Measurements from ENCODE around the gene CFAP157. TPM values are rescaled to one million over a fixed set of nuclear protein-coding genes. Genes with fewer than 3 reads are reported as not detected.

CFAP157 gene
- total RNA-seq, 1 donor from 2014 or later = 1.3 TPM

DNA sequence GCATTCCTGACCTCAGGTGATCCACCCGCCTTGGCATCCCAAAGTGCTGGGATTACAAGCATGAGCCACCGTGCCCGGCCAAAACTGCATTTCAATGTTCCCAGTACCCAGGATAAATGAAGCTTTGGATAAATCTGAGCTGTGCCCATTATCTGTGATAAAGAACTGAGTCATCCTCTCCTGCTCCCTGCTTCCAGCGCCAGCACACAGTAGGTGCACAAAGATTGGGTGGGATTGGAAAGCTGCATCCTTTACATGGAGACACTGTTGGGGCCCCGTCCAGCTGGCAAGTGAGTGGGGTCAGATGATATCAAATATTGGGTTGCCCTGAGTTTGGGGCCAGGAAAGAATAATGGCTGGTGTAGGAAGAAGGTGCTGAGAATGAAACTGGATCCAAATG, 54.3 kb downstream of the CFAP157 start:
- Mint-ChIP-seq H3K36me3 (ENCODE audit: insufficient read depth) (no peaks in the 10 kb centered on the region), H3K4me3 (ENCODE audit: low read depth) (no peak overlapping the region), H3K27ac (no peak overlapping the region), H3K4me1 (ENCODE audit: low read depth) (no peaks in the 10 kb centered on the region), H3K27me3 (peaks cover 42% of the 10 kb centered on the region), H3K9me3 (ENCODE audit: low read depth) (no peaks in the 10 kb centered on the region)
- no peak for DNase-seq (ENCODE audit: low spot score, unreplicated experiment)
- TF ChIP-seq, protein P1, sequence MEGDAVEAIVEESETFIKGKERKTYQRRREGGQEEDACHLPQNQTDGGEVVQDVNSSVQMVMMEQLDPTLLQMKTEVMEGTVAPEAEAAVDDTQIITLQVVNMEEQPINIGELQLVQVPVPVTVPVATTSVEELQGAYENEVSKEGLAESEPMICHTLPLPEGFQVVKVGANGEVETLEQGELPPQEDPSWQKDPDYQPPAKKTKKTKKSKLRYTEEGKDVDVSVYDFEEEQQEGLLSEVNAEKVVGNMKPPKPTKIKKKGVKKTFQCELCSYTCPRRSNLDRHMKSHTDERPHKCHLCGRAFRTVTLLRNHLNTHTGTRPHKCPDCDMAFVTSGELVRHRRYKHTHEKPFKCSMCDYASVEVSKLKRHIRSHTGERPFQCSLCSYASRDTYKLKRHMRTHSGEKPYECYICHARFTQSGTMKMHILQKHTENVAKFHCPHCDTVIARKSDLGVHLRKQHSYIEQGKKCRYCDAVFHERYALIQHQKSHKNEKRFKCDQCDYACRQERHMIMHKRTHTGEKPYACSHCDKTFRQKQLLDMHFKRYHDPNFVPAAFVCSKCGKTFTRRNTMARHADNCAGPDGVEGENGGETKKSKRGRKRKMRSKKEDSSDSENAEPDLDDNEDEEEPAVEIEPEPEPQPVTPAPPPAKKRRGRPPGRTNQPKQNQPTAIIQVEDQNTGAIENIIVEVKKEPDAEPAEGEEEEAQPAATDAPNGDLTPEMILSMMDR (IDR thresholded peaks at IDR 0.05; ENCODE audit: unreplicated experiment) = no peak

DNA sequence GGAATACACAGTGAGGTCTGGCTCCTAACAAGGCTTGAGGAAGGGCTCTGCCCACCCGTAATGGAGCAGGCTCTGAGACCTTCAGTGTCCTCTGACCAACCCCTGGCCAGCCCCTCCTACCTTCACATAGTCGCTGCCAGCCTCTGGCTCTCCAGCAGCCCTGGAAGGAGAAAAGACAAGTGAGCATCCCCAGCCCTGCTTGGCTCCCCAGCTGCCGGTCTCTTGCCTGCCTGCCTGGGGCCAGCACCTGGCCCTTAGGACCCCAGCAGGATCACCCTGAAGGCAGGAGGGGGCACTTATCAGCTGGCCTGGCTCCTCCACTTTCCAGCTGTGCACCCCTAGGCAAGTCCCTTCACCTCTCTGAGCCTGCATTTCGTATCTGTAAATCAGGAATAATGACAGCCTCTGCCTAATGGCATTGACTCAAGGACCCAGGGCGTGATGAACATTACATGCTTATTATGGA, 54.7 kb downstream of the CFAP157 start:
- no peaks in the 10 kb centered on the region for H3K9me3 Mint-ChIP-seq (ENCODE audit: low read depth)
- peaks cover 46% of the 10 kb centered on the region for H3K27me3 Mint-ChIP-seq
- H3K27ac Mint-ChIP-seq = no peak overlapping the region
- no peak for DNase-seq (ENCODE audit: low spot score, unreplicated experiment)
- TF ChIP-seq, protein P1 (IDR thresholded peaks at IDR 0.05; ENCODE audit: unreplicated experiment) = no peak
- H3K4me3 Mint-ChIP-seq (ENCODE audit: low read depth) = no peak overlapping the region
- no peaks in the 10 kb centered on the region for H3K36me3 Mint-ChIP-seq (ENCODE audit: insufficient read depth)
- H3K4me1 Mint-ChIP-seq (ENCODE audit: low read depth) = no peaks in the 10 kb centered on the region

DNA sequence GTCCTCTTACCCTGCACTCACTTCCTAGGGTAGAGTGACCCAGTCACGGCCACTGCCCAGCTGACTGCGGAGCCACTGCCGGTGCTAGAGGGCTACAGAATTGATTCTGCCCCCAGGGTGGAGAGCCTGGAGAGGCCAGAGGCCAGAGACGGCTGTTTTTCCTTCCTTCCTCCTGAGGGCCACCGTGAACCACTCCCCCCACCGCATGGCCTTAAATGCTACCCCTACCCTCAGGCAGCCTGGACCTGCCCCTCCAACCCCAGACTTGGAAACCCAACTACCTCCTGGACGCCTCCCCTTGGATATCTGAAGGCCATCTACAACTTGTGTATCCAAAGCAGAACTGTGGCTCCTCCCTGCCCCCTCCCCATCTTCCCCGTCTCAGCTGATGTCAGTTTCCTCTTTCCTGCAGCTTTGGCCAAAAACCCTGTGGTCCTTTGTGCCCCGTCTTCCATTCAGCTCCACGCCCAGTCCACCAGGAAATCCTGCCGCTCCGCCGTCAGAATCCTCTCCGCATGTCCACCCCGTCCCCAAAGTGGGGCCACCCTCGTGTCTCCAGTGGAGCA, 55.4 kb downstream of the CFAP157 start:
- no peak overlapping the region for H3K4me3 Mint-ChIP-seq (ENCODE audit: low read depth)

DNA sequence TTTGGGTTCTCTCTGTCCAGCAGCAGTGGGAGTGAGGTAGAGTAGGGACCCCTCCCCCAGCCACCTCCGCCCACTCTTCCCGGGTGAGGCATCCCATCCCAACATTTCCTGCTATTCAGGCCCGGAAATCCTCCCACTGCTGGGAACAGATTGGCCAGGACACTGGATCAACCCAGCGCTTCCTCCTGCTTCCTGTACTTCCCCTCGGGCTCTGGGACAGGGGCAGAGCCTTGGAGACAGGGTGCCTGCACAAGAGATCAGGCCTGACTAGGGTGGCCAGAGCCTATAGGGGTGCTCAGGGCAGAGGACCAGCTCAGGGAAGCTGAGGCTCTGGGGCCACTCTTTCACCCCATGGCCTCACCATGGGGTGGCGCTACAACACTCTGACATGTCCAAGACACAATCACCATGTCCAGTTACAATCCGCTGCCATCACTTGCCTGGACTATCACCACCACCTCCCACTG, 57.2 kb downstream of the CFAP157 start:
- TF ChIP-seq, protein P1 (IDR thresholded peaks at IDR 0.05; ENCODE audit: unreplicated experiment) = peak; percentile 26
- Mint-ChIP-seq H3K4me3 (ENCODE audit: low read depth) (no peak overlapping the region), H3K27ac (no peak overlapping the region), H3K4me1 (ENCODE audit: low read depth) (no peaks in the 10 kb centered on the region), H3K36me3 (ENCODE audit: insufficient read depth) (no peaks in the 10 kb centered on the region), H3K27me3 (peaks cover 53% of the 10 kb centered on the region), H3K9me3 (ENCODE audit: low read depth) (no peaks in the 10 kb centered on the region)
- no peak for DNase-seq (ENCODE audit: low spot score, unreplicated experiment)

More for the DNA sequence above, 55.4 kb downstream of the CFAP157 start:
- Mint-ChIP-seq H3K36me3 (ENCODE audit: insufficient read depth) (no peaks in the 10 kb centered on the region), H3K27me3 (peaks cover 52% of the 10 kb centered on the region), H3K9me3 (ENCODE audit: low read depth) (no peaks in the 10 kb centered on the region), H3K27ac (no peak overlapping the region), H3K4me1 (ENCODE audit: low read depth) (no peaks in the 10 kb centered on the region)
- no peak for DNase-seq (ENCODE audit: low spot score, unreplicated experiment)
- TF ChIP-seq, protein P1 (IDR thresholded peaks at IDR 0.05; ENCODE audit: unreplicated experiment) = no peak

DNA sequence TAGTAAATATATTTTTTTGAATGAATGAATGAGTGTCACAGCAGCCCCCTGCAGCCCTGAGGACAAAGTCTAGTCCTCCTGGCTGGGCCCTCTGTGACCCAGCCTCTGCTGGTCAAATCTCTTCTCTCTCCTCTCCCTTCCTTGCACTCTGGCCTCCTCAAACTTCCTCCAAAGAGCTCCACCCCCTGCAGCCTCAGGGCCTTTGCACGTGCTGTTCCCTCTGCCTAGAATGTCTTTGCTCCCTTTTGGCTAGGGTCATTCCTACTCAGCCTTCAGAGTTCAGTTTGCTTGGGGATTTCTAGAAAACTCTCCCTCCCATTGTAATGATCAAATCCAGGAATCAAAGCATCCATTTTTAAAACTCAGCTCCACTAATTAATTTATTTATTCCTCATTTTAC, 58.6 kb downstream of the CFAP157 start:
- Mint-ChIP-seq H3K4me1 (ENCODE audit: low read depth) (no peaks in the 10 kb centered on the region), H3K27ac (no peak overlapping the region), H3K9me3 (ENCODE audit: low read depth) (no peaks in the 10 kb centered on the region), H3K4me3 (ENCODE audit: low read depth) (no peak overlapping the region), H3K36me3 (ENCODE audit: insufficient read depth) (no peaks in the 10 kb centered on the region), H3K27me3 (peaks cover 60% of the 10 kb centered on the region)
- TF ChIP-seq, protein P1 (IDR thresholded peaks at IDR 0.05; ENCODE audit: unreplicated experiment) = no peak
- DNase-seq (ENCODE audit: low spot score, unreplicated experiment) = no peak

Other genes with a start within 250 kb of the CFAP157 start
- 23.4 and 24.8 TPM in 2 replicates for gene STXBP1, start 94.7 kb upstream of the CFAP157 start, total RNA-seq
- 11.3 and 11.9 TPM in 2 replicates for gene PTRH1, start 8.7 kb downstream of the CFAP157 start, total RNA-seq
- gene TTC16, start 9.1 kb downstream of the CFAP157 start, total RNA-seq = 0.07 TPM in 1 of 2 replicates, not detected in the other
- 21.8 and 24.2 TPM in 2 replicates for gene TOR2A, start 28.3 kb downstream of the CFAP157 start, total RNA-seq
- 2.0 and 2.6 TPM in 2 replicates for gene SH2D3C, start 71.7 kb downstream of the CFAP157 start, total RNA-seq
- 90.9 and 100 TPM in 2 replicates for gene CDK9, start 79.0 kb downstream of the CFAP157 start, total RNA-seq
- 75.0 and 78.4 TPM in 2 replicates for gene FPGS, start 95.9 kb downstream of the CFAP157 start, total RNA-seq
- gene ENG, start 147.7 kb downstream of the CFAP157 start, total RNA-seq = 0.64 and 0.91 TPM in 2 replicates
- gene AK1, start 170.7 kb downstream of the CFAP157 start, total RNA-seq = 46.2 and 46.5 TPM in 2 replicates
- 31.1 and 36.7 TPM in 2 replicates for gene ST6GALNAC6, start 192.6 kb downstream of the CFAP157 start, total RNA-seq
- 7.0 and 7.7 TPM in 2 replicates for gene ST6GALNAC4, start 210.1 kb downstream of the CFAP157 start, total RNA-seq
- gene PIP5KL1, start 223.8 kb downstream of the CFAP157 start, total RNA-seq = 3.4 and 3.6 TPM in 2 replicates
- gene DPM2, start 230.9 kb downstream of the CFAP157 start, total RNA-seq = 34.0 and 37.7 TPM in 2 replicates

Data from progenitor cell of endocrine pancreas (in vitro differentiated cells).